ENCODE results near the gene DLST. TPM values are rescaled to one million over a fixed set of nuclear protein-coding genes. Genes with fewer than 3 reads are reported as not detected.

The DLST gene
- total RNA-seq, 4 donors from 2014 or later: 128 to 163 (median 154) TPM

GRCh38 chr14:74891870-74892269 lies 10.2 kb downstream of the DLST start:
- H3K4me3 ChIP-seq: no peak overlapping the region
- peaks cover 0 to 20% (median 2%) of the 10 kb centered on the region in 4 donors for H3K4me1 ChIP-seq
- no peaks in the 10 kb centered on the region for H3K9me3 ChIP-seq
- no peak overlapping the region for H3K27ac ChIP-seq
- DNase-seq: no peak
- peaks cover 0 to 78% (median 0%) of the 10 kb centered on the region in 3 donors for H3K36me3 ChIP-seq
- no peaks in the 10 kb centered on the region for H3K27me3 ChIP-seq
- TF ChIP-seq, protein P1, sequence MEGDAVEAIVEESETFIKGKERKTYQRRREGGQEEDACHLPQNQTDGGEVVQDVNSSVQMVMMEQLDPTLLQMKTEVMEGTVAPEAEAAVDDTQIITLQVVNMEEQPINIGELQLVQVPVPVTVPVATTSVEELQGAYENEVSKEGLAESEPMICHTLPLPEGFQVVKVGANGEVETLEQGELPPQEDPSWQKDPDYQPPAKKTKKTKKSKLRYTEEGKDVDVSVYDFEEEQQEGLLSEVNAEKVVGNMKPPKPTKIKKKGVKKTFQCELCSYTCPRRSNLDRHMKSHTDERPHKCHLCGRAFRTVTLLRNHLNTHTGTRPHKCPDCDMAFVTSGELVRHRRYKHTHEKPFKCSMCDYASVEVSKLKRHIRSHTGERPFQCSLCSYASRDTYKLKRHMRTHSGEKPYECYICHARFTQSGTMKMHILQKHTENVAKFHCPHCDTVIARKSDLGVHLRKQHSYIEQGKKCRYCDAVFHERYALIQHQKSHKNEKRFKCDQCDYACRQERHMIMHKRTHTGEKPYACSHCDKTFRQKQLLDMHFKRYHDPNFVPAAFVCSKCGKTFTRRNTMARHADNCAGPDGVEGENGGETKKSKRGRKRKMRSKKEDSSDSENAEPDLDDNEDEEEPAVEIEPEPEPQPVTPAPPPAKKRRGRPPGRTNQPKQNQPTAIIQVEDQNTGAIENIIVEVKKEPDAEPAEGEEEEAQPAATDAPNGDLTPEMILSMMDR (IDR thresholded peaks at IDR 0.05): no peak
- no peak for TF ChIP-seq POLR2A (IDR thresholded peaks at IDR 0.05)

- Histone ChIP-seq H3K27ac (peak overlapping the region in 1 of 4 donors; percentile 20), H3K4me3 (no peak overlapping the region), H3K27me3 (no peaks in the 10 kb centered on the region), H3K4me1 (peaks cover 0 to 13% (median 2%) of the 10 kb centered on the region in 4 donors), H3K9me3 (no peaks in the 10 kb centered on the region), H3K36me3 (peaks cover 0 to 86% (median 0%) of the 10 kb centered on the region in 3 donors)
- TF ChIP-seq, protein P1 (IDR thresholded peaks at IDR 0.05): no peak
- no peak for TF ChIP-seq POLR2A (IDR thresholded peaks at IDR 0.05)
- DNase-seq: peak in 1 of 3 donors; percentile 44
These were observed 11.0 kb downstream of the DLST start for GRCh38 chr14:74892745-74893144.

- Histone ChIP-seq H3K4me3 (peak overlapping the region in 1 of 4 donors; percentile 6), H3K27me3 (no peaks in the 10 kb centered on the region), H3K36me3 (peaks cover 0 to 96% (median 0%) of the 10 kb centered on the region in 3 donors), H3K4me1 (peaks cover 0 to 4% (median 2%) of the 10 kb centered on the region in 4 donors), H3K27ac (peak overlapping the region in 1 of 4 donors; percentile 52), H3K9me3 (no peaks in the 10 kb centered on the region)
- TF ChIP-seq, protein P1 (IDR thresholded peaks at IDR 0.05): no peak
- no peak for TF ChIP-seq POLR2A (IDR thresholded peaks at IDR 0.05)
- DNase-seq: no peak
These were observed 11.9 kb downstream of the DLST start for GRCh38 chr14:74893614-74894091.

GRCh38 chr14:74896400-74896799 lies 14.7 kb downstream of the DLST start:
- Histone ChIP-seq H3K27me3 (no peaks in the 10 kb centered on the region), H3K36me3 (peaks cover 0 to 100% (median 0%) of the 10 kb centered on the region in 3 donors), H3K27ac (no peak overlapping the region), H3K4me3 (no peak overlapping the region), H3K4me1 (peaks cover 0 to 4% (median 0%) of the 10 kb centered on the region in 4 donors), H3K9me3 (no peaks in the 10 kb centered on the region)
- DNase-seq: no peak
- TF ChIP-seq POLR2A (IDR thresholded peaks at IDR 0.05): no peak
- TF ChIP-seq, protein P1 (IDR thresholded peaks at IDR 0.05): no peak

DNA sequence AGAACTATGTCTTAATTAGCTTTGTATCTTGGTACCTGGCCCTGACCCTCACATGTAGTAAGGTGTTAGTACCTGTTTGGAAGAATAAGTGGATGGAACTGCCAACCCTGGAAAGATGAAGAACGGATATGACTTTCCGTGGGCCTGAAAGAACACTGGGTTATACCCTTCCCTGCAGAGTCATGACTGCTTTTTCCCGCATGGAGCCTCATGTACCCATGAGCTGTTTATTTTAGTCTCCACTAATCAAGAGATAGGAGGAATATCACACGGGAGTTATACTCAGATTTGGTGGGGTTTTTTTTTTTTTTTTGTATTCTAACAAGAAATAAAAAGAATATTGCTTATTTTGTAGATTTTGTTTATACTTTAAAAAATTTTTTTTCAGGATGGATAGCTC lies 15.9 kb downstream of the DLST start:
- no peak overlapping the region for H3K4me3 ChIP-seq
- H3K36me3 ChIP-seq: peaks cover 0 to 100% (median 0%) of the 10 kb centered on the region in 3 donors
- TF ChIP-seq, protein P1 (IDR thresholded peaks at IDR 0.05): no peak
- no peak for TF ChIP-seq POLR2A (IDR thresholded peaks at IDR 0.05)
- DNase-seq: no peak
- no peaks in the 10 kb centered on the region for H3K27me3 ChIP-seq
- no peaks in the 10 kb centered on the region for H3K9me3 ChIP-seq
- peaks cover 0 to 4% (median 0%) of the 10 kb centered on the region in 4 donors for H3K4me1 ChIP-seq
- no peak overlapping the region for H3K27ac ChIP-seq
